ENCODE data around the gene KDM4D. TPM values are rescaled to one million over a fixed set of nuclear protein-coding genes. Genes with fewer than 3 reads are reported as not detected.
A peak's percentile ranks its signal among the peaks of the same experiment; 100 is the strongest.

The KDM4D gene
- total RNA-seq, 1 donor from 2014 or later, result 1.8 TPM

DNA sequence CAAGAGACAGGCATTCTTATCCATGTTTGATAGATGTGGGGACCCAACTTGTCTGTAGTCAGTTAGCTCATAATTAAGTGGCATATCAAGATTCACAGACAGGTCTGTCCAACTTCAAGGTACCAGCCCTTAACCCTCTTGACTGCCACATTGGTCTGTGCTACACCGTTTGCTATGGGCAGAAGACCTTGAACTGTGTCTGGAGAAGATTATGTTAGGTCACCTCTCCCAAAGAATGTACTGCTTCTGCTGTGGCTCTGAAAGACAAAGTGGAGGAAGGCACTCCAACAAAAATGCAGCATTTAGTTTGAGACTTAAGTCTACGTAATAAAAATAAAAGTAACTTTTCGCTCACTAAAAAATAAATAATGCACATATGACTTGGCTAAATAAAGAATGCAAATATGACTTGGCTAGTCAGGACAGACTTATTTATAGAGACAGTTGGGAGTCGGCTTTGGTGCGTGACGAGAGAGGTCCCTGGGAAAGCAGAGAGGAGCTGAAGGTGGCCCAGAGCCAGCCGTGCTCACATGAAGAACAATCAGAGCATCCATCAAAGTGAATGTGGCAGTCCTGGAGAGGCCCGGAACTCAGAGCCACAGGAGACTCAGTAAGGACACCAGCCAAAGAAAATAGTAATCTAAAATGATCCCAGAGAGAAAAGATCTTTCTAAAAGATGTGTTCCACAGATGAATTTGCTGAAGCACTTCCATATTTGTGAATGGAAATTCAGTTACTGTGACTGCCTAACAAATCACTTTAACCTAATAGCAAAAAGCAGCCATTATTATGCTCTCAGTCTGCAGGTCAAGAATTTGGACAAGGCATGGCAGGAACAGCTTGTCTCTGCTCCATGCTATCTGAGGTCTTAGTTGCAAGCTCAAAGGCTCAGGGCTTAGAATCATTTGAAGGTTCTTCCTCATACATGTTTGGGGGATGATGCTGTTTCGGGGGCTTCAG, 35.1 kb upstream of the KDM4D start:
- H3K4me3 ChIP-seq (ENCODE audit: low read depth, low read length), result no peak overlapping the region
- TF ChIP-seq, protein P1, sequence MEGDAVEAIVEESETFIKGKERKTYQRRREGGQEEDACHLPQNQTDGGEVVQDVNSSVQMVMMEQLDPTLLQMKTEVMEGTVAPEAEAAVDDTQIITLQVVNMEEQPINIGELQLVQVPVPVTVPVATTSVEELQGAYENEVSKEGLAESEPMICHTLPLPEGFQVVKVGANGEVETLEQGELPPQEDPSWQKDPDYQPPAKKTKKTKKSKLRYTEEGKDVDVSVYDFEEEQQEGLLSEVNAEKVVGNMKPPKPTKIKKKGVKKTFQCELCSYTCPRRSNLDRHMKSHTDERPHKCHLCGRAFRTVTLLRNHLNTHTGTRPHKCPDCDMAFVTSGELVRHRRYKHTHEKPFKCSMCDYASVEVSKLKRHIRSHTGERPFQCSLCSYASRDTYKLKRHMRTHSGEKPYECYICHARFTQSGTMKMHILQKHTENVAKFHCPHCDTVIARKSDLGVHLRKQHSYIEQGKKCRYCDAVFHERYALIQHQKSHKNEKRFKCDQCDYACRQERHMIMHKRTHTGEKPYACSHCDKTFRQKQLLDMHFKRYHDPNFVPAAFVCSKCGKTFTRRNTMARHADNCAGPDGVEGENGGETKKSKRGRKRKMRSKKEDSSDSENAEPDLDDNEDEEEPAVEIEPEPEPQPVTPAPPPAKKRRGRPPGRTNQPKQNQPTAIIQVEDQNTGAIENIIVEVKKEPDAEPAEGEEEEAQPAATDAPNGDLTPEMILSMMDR (conservative IDR thresholded peaks at IDR 0.05; ENCODE audit: low read depth, low read length), result no peak
- DNase-seq (ENCODE audit: low read depth), result no peak

GRCh38 chr11:94939346-94939745, 34.2 kb upstream of the KDM4D start:
- no peak for DNase-seq (ENCODE audit: low read depth)
- no peak overlapping the region for H3K4me3 ChIP-seq (ENCODE audit: low read depth, low read length)
- TF ChIP-seq, protein P1 (conservative IDR thresholded peaks at IDR 0.05; ENCODE audit: low read depth, low read length), result no peak

DNA sequence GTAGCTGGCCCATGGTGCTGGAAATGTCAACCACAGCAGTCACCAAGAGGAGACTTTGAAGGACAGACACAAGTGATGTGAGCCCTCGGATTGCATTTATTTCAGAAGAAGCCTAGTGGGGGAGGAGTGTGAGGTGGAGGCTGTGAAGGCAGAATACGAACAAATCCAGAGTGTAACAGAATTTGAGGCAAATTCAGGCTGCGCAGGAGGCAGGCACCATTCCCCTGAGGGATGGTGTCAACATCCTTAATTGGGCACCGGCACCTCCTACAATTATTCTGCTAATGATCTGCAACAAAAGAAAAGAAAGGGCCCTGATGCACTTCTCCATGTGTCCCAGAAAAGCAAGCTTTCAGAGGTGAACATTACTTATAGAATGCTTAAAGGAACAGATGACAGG, 32.4 kb upstream of the KDM4D start:
- TF ChIP-seq, protein P1 (conservative IDR thresholded peaks at IDR 0.05; ENCODE audit: low read depth, low read length), result no peak

DNA sequence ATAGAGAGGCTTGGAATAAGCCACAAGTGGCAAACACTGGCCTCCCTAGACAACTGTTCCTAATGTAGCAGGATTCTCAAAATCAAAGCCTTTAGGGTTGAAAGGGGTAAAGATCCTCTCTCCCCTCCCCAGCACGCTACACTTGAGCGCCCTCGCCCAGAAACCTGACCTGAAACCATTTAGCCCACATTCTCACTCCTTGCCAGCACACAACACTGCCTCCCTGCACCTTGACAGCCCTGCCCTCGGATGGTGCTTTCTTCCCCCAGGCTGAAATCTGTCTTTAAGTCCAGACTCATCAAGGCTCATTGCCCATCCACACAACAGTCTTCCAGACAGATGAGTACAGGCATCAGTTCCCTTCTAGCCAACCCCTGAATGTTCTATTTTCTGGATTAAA, 26.7 kb upstream of the KDM4D start:
- DNase-seq (ENCODE audit: low read depth), result no peak
- H3K4me3 ChIP-seq (ENCODE audit: low read depth, low read length), result no peak overlapping the region

More for the DNA sequence above, 32.4 kb upstream of the KDM4D start:
- DNase-seq (ENCODE audit: low read depth), result no peak
- no peak overlapping the region for H3K4me3 ChIP-seq (ENCODE audit: low read depth, low read length)

GRCh38 chr11:94948070-94948617, 25.4 kb upstream of the KDM4D start:
- TF ChIP-seq, protein P1 (conservative IDR thresholded peaks at IDR 0.05; ENCODE audit: low read depth, low read length), result no peak
- no peak overlapping the region for H3K4me3 ChIP-seq (ENCODE audit: low read depth, low read length)
- DNase-seq (ENCODE audit: low read depth), result peak; percentile 38

More for the DNA sequence above, 26.7 kb upstream of the KDM4D start:
- TF ChIP-seq, protein P1 (conservative IDR thresholded peaks at IDR 0.05; ENCODE audit: low read depth, low read length), result no peak

GRCh38 chr11:94954753-94955152, 18.8 kb upstream of the KDM4D start:
- TF ChIP-seq, protein P1 (conservative IDR thresholded peaks at IDR 0.05; ENCODE audit: low read depth, low read length), result no peak
- DNase-seq (ENCODE audit: low read depth), result no peak

More at GRCh38 chr11:94954753-94955152, 18.8 kb upstream of the KDM4D start:
- no peak overlapping the region for H3K4me3 ChIP-seq (ENCODE audit: low read depth, low read length)
